Endothelial cell of umbilical vein (primary cell): ENCODE results near the gene RIPOR1. TPM values are rescaled to one million over a fixed set of nuclear protein-coding genes. Genes with fewer than 3 reads are reported as not detected.

Source experiments
- BruUV-seq: library from RNA; stranded (reverse); fragments of 400-500 nt; replicated peaks from 2 replicates; lab custom pipeline; 2021; lab: Mats Ljungman, UMichigan
- CTCF ChIA-PET: fragments of 300-600, 350-600 bp; sonication (Branson Sonifier 250); formaldehyde crosslinking; loops from one replicate; lab custom pipeline; 2021; ENCODE audit warnings: antibody characterized with exemption, inconsistent platforms; lab: Charles Lee
- POLR2A ChIA-PET: fragments of 300-600, 350-600 bp; sonication (Branson Sonifier 250); formaldehyde crosslinking; loops from one replicate; lab custom pipeline; 2021; ENCODE audit warnings: antibody characterized with exemption, inconsistent platforms; lab: Charles Lee
- DNase-seq: peaks from one replicate; pipeline ENCODE4 v3.0.0-alpha.2; 2011; ENCODE audit warnings: low read depth, low spot score
- FAIRE-seq: peaks from 2 replicates; lab custom pipeline; 2011; peaks lifted over from hg19 to GRCh38; lab: Jason Lieb, UNC
- H2AFZ ChIP-seq: 2 replicates; pipeline ENCODE4 v1.6.0; 2012; ENCODE audit warnings: low read depth, low read length, control low read depth, inconsistent platforms
- H3K27ac ChIP-seq: 2 replicates; pipeline ENCODE4 v1.5.1; 2011; ENCODE audit warnings: low read depth, mild to moderate bottlenecking, control low read depth, low read length, moderate library complexity; ENCODE audit not compliant: insufficient read depth
- H3K27me3 ChIP-seq, 2 experiments: 2 replicates each; pipeline versions ENCODE4 v1.6.0 to v1.6.1; 2011; ENCODE audit warnings: low read length in 2 of 2, mixed read lengths in 1 of 2; ENCODE audit not compliant: control insufficient read depth in 2 of 2, insufficient read depth in 2 of 2
- H3K36me3 ChIP-seq, 2 experiments: 2 replicates in 1 of 2; 3 replicates in 1 of 2; pipeline ENCODE4 v1.5.1; 2011; ENCODE audit warnings: low read length in 2 of 2, mild to moderate bottlenecking in 1 of 2, moderate library complexity in 1 of 2; ENCODE audit not compliant: control insufficient read depth in 2 of 2, insufficient read depth in 2 of 2; ENCODE audit errors: extremely low read depth in 1 of 2
- H3K4me1 ChIP-seq: 3 replicates; pipeline ENCODE4 v1.5.1; 2011; ENCODE audit warnings: mild to moderate bottlenecking, low read length; ENCODE audit not compliant: control insufficient read depth, insufficient read depth; ENCODE audit errors: extremely low read depth
- H3K4me2 ChIP-seq: 2 replicates; pipeline ENCODE4 v1.6.1; 2011; ENCODE audit warnings: low read length, control low read depth, mixed read lengths; ENCODE audit not compliant: insufficient read depth
- H3K4me3 ChIP-seq, 3 experiments: fragments of 200-600 bp in 1 of 3; sonication (generic), shearing (Covaris generic) in 1 of 3; replicated peaks in 1 of 3; 2 replicates each; pipeline ENCODE4 v1.5.1; 2011 to 2016; ENCODE audit warnings: control low read depth in 3 of 3, low read length in 3 of 3, mild to moderate bottlenecking in 2 of 3, inconsistent platforms in 1 of 3, low read depth in 1 of 3, moderate library complexity in 1 of 3; ENCODE audit not compliant: insufficient read depth in 1 of 3
- H3K79me2 ChIP-seq: 2 replicates; pipeline ENCODE4 v1.6.0; 2012; ENCODE audit warnings: low read length, inconsistent platforms; ENCODE audit not compliant: control insufficient read depth, insufficient read depth
- H3K9ac ChIP-seq: replicated peaks from 2 replicates; pipeline ENCODE3; 2011; ENCODE audit warnings: low read length, control low read depth; ENCODE audit not compliant: insufficient read depth; ENCODE audit errors: extremely low read depth
- H3K9me1 ChIP-seq: replicated peaks from 3 replicates; pipeline ENCODE4 v1.6.0; 2011; ENCODE audit warnings: mild to moderate bottlenecking, low read length; ENCODE audit not compliant: control insufficient read depth, insufficient read depth; ENCODE audit errors: extremely low read depth
- H3K9me3 ChIP-seq: replicated peaks from 2 replicates; pipeline ENCODE4 v1.5.1; 2012; ENCODE audit warnings: low read length, inconsistent platforms; ENCODE audit not compliant: control insufficient read depth, insufficient read depth
- H4K20me1 ChIP-seq: replicated peaks from 2 replicates; pipeline ENCODE3; 2011; ENCODE audit warnings: mild to moderate bottlenecking, low read length; ENCODE audit not compliant: control insufficient read depth, insufficient read depth; ENCODE audit errors: extremely low read depth
- EZH2 ChIP-seq: IDR thresholded peaks from 2 replicates; pipeline ENCODE4 v1.6.1; 2012; ENCODE audit warnings: borderline replicate concordance, low read depth, mild to moderate bottlenecking, moderate library complexity, low read length, inconsistent platforms; ENCODE audit not compliant: severe bottlenecking
- FOS ChIP-seq: IDR thresholded peaks from 2 replicates; pipeline ENCODE4 v1.6.1; 2011; ENCODE audit warnings: mild to moderate bottlenecking, low read length, moderate library complexity, borderline replicate concordance; ENCODE audit not compliant: insufficient read depth
- GATA2 ChIP-seq: IDR thresholded peaks from 2 replicates; pipeline ENCODE4 v1.7.0; 2011; ENCODE audit warnings: low read depth, mild to moderate bottlenecking, moderate library complexity, mixed read lengths, low read length; ENCODE audit not compliant: insufficient read length, insufficient read depth
- JUN ChIP-seq: IDR thresholded peaks from 2 replicates; pipeline ENCODE4 v1.6.1; 2011; ENCODE audit warnings: borderline replicate concordance, low read depth; ENCODE audit not compliant: insufficient read length, insufficient read depth
- MYC ChIP-seq: IDR thresholded peaks from one replicate; pipeline ENCODE4 v1.6.1; 2011; ENCODE audit warnings: mild to moderate bottlenecking, low read depth, low read length
- POLR2A ChIP-seq: IDR thresholded peaks from 2 replicates; pipeline ENCODE4 v1.6.1; 2012; ENCODE audit warnings: low read depth, mild to moderate bottlenecking, control low read depth, low read length
- POLR2AphosphoS5 ChIP-seq: IDR thresholded peaks from 2 replicates; pipeline ENCODE4 v1.6.1; 2012; ENCODE audit warnings: low read depth, mild to moderate bottlenecking, control low read depth, low read length, moderate library complexity; ENCODE audit not compliant: insufficient read depth
- dilution Hi-C: fragments of 300-500 bp; cut with MboI; formaldehyde crosslinking; loops from one replicate; pipeline ENCODE4 v1.15.0; 2019; ENCODE audit warnings: low sequenced_read_pairs; ENCODE audit not compliant: extremely low pct_ligation_motif_present
- intact Hi-C: fragments of 100-400 bp; cut with micrococcal nuclease; formaldehyde crosslinking; loops from one replicate; pipeline ENCODE4 v1.10.0; 2022
- polyA plus RNA-seq, 4 experiments: library from polyadenylated mRNA; depleted of rRNA in 3 of 4; stranded (reverse) in 3 of 4; unstranded in 1 of 4; fragments of >200 nt; gene quantifications; 2 replicates each; pipeline versions ENCODE4 v1.2.1 to v1.2.3, GENCODE V29; 2011 to 2012; ENCODE audit warnings: missing spikeins in 1 of 4
- total RNA-seq: library from RNA; stranded (reverse); gene quantifications from 2 replicates; pipeline ENCODE4 v1.2.3, GENCODE V29; 2021
- TF ChIP-seq, protein P1 (sequence below), 2 donors: IDR thresholded peaks; 1 replicate in 1 of 2; 2 replicates in 1 of 2; pipeline ENCODE4 v1.5.1; 2011; ENCODE audit warnings: low read length in 2 of 2, mild to moderate bottlenecking in 2 of 2, moderate library complexity in 2 of 2, control low read depth in 1 of 2, inconsistent platforms in 1 of 2, low read depth in 1 of 2; ENCODE audit not compliant: insufficient read depth in 1 of 2; ENCODE audit errors: extremely low read depth in 1 of 2
- TF ChIP-seq, protein P2 (sequence below): IDR thresholded peaks from 2 replicates; pipeline ENCODE4 v1.6.1; 2011; ENCODE audit not compliant: insufficient read depth, insufficient read length

Gene RIPOR1
- total and polyA plus RNA-seq, 2 donors (not counting 3 experiments of a cell fraction or from before 2014, with no cell fraction given), result 45.3 to 144 TPM

GRCh38 chr16:67538666-67539101 is 10.1 kb downstream of the RIPOR1 start:
- intact Hi-C loops, result loop anchor here (2.0 kb wide), 1 partner anchor 122 kb away; the partner anchor contains the start of genes ACD and PARD6A
- BruUV-seq, result no TSS peak

GRCh38 chr16:67539271-67539670 is 10.6 kb downstream of the RIPOR1 start:
- H3K27ac ChIP-seq, result no peak overlapping the region
- H3K9me1 ChIP-seq, result no peaks in the 10 kb centered on the region
- H3K9ac ChIP-seq, result no peak overlapping the region
- TF ChIP-seq EZH2 (no peak), POLR2A (no peak), GATA2 (no peak), FOS (no peak), JUN (no peak), POLR2AphosphoS5 (no peak), MYC (no peak)
- TF ChIP-seq, protein P1, sequence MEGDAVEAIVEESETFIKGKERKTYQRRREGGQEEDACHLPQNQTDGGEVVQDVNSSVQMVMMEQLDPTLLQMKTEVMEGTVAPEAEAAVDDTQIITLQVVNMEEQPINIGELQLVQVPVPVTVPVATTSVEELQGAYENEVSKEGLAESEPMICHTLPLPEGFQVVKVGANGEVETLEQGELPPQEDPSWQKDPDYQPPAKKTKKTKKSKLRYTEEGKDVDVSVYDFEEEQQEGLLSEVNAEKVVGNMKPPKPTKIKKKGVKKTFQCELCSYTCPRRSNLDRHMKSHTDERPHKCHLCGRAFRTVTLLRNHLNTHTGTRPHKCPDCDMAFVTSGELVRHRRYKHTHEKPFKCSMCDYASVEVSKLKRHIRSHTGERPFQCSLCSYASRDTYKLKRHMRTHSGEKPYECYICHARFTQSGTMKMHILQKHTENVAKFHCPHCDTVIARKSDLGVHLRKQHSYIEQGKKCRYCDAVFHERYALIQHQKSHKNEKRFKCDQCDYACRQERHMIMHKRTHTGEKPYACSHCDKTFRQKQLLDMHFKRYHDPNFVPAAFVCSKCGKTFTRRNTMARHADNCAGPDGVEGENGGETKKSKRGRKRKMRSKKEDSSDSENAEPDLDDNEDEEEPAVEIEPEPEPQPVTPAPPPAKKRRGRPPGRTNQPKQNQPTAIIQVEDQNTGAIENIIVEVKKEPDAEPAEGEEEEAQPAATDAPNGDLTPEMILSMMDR (IDR thresholded peaks at IDR 0.05; ENCODE audit: extremely low read depth in 1 of 2, insufficient read depth in 1 of 2, low read depth in 1 of 2, low read length in 2 of 2), result no peak
- TF ChIP-seq, protein P2, sequence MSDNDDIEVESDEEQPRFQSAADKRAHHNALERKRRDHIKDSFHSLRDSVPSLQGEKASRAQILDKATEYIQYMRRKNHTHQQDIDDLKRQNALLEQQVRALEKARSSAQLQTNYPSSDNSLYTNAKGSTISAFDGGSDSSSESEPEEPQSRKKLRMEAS, result no peak
- H3K4me2 ChIP-seq, result peak overlapping the region; percentile 69
- FAIRE-seq (no peak), DNase-seq (no peak)
- intact Hi-C loops, result loop anchor here (2.0 kb wide), 1 partner anchor 122 kb away; the partner anchor contains the start of genes ACD and PARD6A
- no peak overlapping the region for H3K4me3 ChIP-seq
- H3K79me2 ChIP-seq, result peaks cover 44% of the 10 kb centered on the region
- dilution Hi-C loops, result no loop called here
- no peak overlapping the region for H2AFZ ChIP-seq
- ChIA-PET POLR2A (interaction anchor here (0.8 kb wide), 1 partner anchor 18 kb away, joined by 3 read pairs; no protein-coding TSS in a partner anchor), CTCF (interaction anchor here (0.7 to 14.4 kb wide), 7 partner anchors 8 to 106 kb away, joined by 3 to 246 read pairs (median 3); partner anchors contain the start of gene CARMIL2)
- H4K20me1 ChIP-seq, result peaks cover 3% of the 10 kb centered on the region
- peaks cover 12 to 47% of the 10 kb centered on the region in 2 experiments for H3K36me3 ChIP-seq
- no peaks in the 10 kb centered on the region for H3K9me3 ChIP-seq
- H3K27me3 ChIP-seq, result no peaks in the 10 kb centered on the region
- H3K4me1 ChIP-seq, result peaks cover 24% of the 10 kb centered on the region
- BruUV-seq, result no TSS peak

More at GRCh38 chr16:67538666-67539101, 10.1 kb downstream of the RIPOR1 start:
- Histone ChIP-seq H3K4me2 (peak overlapping the region; percentile 69), H2AFZ (no peak overlapping the region), H3K4me3 (peak overlapping the region; percentile 36 to 89 (median 88)), H3K4me1 (peaks cover 24% of the 10 kb centered on the region), H3K36me3 (peaks cover 12 to 42% of the 10 kb centered on the region in 2 experiments), H3K27me3 (no peaks in the 10 kb centered on the region), H3K79me2 (peaks cover 44% of the 10 kb centered on the region), H4K20me1 (peaks cover 3% of the 10 kb centered on the region), H3K9me3 (no peaks in the 10 kb centered on the region), H3K9me1 (no peaks in the 10 kb centered on the region), H3K27ac (peak overlapping the region; percentile 63), H3K9ac (peak overlapping the region; percentile 96)
- DNase-seq (peak; percentile 46), FAIRE-seq (no peak)
- ChIA-PET CTCF (interaction anchor here (1.0 to 14.4 kb wide), 4 partner anchors 9 to 33 kb away, joined by 3 to 246 read pairs (median 12); no protein-coding TSS in a partner anchor), POLR2A (interaction anchor here (0.8 kb wide), 1 partner anchor 17 kb away, joined by 3 read pairs; no protein-coding TSS in a partner anchor)
- TF ChIP-seq EZH2 (no peak), FOS (no peak), POLR2A (no peak), POLR2AphosphoS5 (no peak)
- TF ChIP-seq, protein P2, result no peak
- dilution Hi-C loops, result no loop called here
